ENCODE measurements around the gene APOC1. TPM values are rescaled to one million over a fixed set of nuclear protein-coding genes. Genes with fewer than 3 reads are reported as not detected.

APOC1 gene
- total RNA-seq, 1 donor from 2014 or later, result 2.2 TPM

DNA sequence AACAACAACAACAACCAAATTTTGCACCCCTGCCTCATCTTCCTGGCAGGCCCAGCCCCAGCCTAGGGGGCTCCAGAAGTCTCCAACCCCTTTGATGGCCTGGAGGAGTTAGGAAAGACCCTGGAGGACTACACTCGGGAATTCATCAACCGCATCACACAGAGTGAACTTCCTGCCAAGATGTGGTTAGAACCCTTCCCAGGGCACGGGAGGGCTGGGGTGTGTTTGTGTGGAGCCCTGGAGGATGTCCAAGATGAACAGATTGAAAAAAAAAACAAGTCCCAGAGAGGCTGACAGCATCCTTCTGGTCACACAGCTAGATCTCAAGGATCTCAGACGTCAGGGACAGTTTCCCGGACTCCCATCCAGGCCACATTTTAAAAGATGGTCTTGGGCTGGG lies 13.3 kb downstream of the APOC1 start:
- Mint-ChIP-seq H3K4me3 (ENCODE audit: unreplicated experiment) (no peak overlapping the region), H3K4me1 (ENCODE audit: low read depth) (peaks cover 23% of the 10 kb centered on the region), H3K27ac (ENCODE audit: unreplicated experiment) (peak overlapping the region; percentile 36), H3K36me3 (ENCODE audit: low read depth) (no peaks in the 10 kb centered on the region), H3K9me3 (ENCODE audit: low read depth) (no peaks in the 10 kb centered on the region), H3K27me3 (ENCODE audit: low read depth) (no peaks in the 10 kb centered on the region)
- no peak for DNase-seq (ENCODE audit: low spot score)
- TF ChIP-seq, protein P1, sequence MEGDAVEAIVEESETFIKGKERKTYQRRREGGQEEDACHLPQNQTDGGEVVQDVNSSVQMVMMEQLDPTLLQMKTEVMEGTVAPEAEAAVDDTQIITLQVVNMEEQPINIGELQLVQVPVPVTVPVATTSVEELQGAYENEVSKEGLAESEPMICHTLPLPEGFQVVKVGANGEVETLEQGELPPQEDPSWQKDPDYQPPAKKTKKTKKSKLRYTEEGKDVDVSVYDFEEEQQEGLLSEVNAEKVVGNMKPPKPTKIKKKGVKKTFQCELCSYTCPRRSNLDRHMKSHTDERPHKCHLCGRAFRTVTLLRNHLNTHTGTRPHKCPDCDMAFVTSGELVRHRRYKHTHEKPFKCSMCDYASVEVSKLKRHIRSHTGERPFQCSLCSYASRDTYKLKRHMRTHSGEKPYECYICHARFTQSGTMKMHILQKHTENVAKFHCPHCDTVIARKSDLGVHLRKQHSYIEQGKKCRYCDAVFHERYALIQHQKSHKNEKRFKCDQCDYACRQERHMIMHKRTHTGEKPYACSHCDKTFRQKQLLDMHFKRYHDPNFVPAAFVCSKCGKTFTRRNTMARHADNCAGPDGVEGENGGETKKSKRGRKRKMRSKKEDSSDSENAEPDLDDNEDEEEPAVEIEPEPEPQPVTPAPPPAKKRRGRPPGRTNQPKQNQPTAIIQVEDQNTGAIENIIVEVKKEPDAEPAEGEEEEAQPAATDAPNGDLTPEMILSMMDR (IDR thresholded peaks at IDR 0.05), result no peak

DNA sequence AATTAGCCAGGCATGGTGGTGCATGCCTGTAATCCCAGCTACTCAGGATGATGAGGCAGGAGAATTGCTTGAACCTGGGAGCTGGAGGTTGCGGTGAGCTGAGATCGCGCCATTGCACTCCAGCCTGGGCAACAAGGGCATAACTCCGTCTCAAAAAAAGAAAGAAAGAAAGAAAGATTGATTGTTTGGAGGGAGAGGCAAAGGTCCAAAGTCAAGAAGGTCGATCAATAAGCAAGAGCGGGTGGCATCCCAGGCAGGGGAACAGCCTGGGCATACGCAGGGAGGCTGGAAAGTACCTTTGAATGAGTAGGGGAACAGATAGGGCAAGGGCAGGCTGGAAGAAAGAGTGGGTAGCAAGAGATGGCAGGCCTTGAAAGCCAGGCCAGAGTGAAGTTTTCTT lies 15.7 kb downstream of the APOC1 start:
- Mint-ChIP-seq H3K36me3 (ENCODE audit: low read depth) (no peaks in the 10 kb centered on the region), H3K27me3 (ENCODE audit: low read depth) (no peaks in the 10 kb centered on the region), H3K4me3 (ENCODE audit: unreplicated experiment) (no peak overlapping the region), H3K4me1 (ENCODE audit: low read depth) (peaks cover 22% of the 10 kb centered on the region), H3K9me3 (ENCODE audit: low read depth) (no peaks in the 10 kb centered on the region), H3K27ac (ENCODE audit: unreplicated experiment) (no peak overlapping the region)
- no peak for DNase-seq (ENCODE audit: low spot score)
- TF ChIP-seq, protein P1 (IDR thresholded peaks at IDR 0.05), result no peak

DNA sequence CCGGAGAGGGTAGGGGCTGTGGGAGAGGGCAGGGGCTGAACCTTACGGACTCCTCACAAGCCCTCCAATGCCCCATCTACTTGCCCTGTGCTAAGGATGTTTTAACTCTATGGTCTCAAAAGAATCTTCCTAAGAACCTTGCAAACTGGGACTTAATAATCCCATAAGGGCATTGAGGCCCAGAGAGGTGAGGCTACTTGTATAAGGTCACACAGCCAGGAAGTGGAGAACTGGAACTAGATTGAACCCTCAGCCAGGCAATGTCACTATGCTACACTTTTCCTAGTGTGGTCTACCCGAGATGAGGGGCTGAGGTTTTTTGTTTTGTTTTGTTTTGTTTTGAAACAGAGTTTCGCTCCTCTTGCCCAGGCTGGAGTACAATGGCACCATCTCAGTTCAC lies 17.1 kb downstream of the APOC1 start:
- Mint-ChIP-seq H3K4me3 (ENCODE audit: unreplicated experiment) (no peak overlapping the region), H3K4me1 (ENCODE audit: low read depth) (peaks cover 12% of the 10 kb centered on the region), H3K36me3 (ENCODE audit: low read depth) (no peaks in the 10 kb centered on the region), H3K27me3 (ENCODE audit: low read depth) (no peaks in the 10 kb centered on the region), H3K9me3 (ENCODE audit: low read depth) (no peaks in the 10 kb centered on the region), H3K27ac (ENCODE audit: unreplicated experiment) (no peak overlapping the region)
- TF ChIP-seq, protein P1 (IDR thresholded peaks at IDR 0.05), result no peak
- no peak for DNase-seq (ENCODE audit: low spot score)

DNA sequence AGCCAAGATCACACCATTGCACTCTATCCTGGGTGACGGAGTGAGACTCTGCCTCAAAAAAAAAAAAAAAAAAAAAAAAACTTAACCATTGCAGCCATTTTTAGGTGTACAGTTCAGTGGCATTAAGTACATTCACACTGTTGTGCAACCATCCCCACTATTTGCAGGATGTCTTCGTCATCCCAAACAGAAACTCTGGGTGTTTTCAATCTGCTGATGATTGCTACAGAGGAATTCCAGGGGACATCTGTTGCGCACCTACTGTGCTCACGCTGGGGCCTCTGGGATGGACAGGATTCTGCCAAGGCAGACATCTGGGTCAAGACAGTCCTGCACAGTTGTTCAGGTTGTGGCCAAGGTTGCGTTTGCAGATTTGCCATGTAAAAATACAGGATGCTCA lies 25.3 kb downstream of the APOC1 start:
- H3K9me3 Mint-ChIP-seq (ENCODE audit: low read depth), result no peaks in the 10 kb centered on the region

DNA sequence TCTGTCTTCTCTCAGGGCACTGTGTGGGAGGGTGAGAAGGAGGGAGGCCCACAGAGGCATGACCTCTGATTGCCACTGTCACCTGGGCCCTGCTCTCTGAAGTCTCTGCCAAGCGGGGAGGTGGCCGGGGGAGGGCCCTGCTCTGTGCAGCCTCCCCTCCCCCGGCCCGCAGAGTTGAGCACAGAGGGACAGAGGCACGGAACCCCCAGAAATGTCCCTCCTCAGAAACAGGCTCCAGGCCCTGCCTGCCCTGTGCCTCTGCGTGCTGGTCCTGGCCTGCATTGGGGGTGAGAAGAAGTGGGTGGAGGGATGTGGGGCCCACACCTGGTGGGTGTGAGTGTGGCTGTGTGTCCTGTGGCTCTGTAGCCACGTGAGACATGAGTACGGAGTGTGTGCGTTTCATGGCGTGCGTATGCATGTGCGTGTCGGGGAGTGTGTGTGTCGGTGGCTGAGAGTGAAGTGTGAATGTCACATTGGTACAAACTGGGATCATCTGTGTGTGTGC lies 27.7 kb downstream of the APOC1 start, which contains the start of gene APOC4:
TSS of gene APOC4 (plus strand) at position 171 of the 505 bp plus-strand sequence. CDS start at position 212, 41 bp downstream.
- Mint-ChIP-seq H3K4me1 (ENCODE audit: low read depth) (peaks cover 4% of the 10 kb centered on the region), H3K4me3 (ENCODE audit: unreplicated experiment) (no peak within 1 kb of the TSS), H3K36me3 (ENCODE audit: low read depth) (no peaks in the 10 kb centered on the region), H3K27ac (ENCODE audit: unreplicated experiment) (no peak within 1 kb of the TSS), H3K27me3 (ENCODE audit: low read depth) (no peaks in the 10 kb centered on the region), H3K9me3 (ENCODE audit: low read depth) (no peaks in the 10 kb centered on the region)
- DNase-seq (ENCODE audit: low spot score), result no peak
- TF ChIP-seq, protein P1 (IDR thresholded peaks at IDR 0.05), result no peak

More for the DNA sequence above, 25.3 kb downstream of the APOC1 start:
- H3K4me1 Mint-ChIP-seq (ENCODE audit: low read depth), result peaks cover 4% of the 10 kb centered on the region
- no peak for DNase-seq (ENCODE audit: low spot score)
- H3K27me3 Mint-ChIP-seq (ENCODE audit: low read depth), result no peaks in the 10 kb centered on the region
- TF ChIP-seq, protein P1 (IDR thresholded peaks at IDR 0.05), result no peak
- H3K36me3 Mint-ChIP-seq (ENCODE audit: low read depth), result no peaks in the 10 kb centered on the region
- H3K4me3 Mint-ChIP-seq (ENCODE audit: unreplicated experiment), result no peak overlapping the region
- H3K27ac Mint-ChIP-seq (ENCODE audit: unreplicated experiment), result no peak overlapping the region
